IMR-90 (cell line): Measurements from ENCODE around the gene RNF141. TPM values are rescaled to one million over a fixed set of nuclear protein-coding genes. Genes with fewer than 3 reads are reported as not detected.

ENCODE experiments used
- ATAC-seq: fragments of 200-7000 bp; cut with Tn5 transposase; 2 replicates; pipeline ENCODE4 v1.9.1; 2020; ENCODE audit warnings: low read depth, mild to moderate bottlenecking, moderate library complexity
- BruUV-seq: library from RNA; stranded (reverse); fragments of 400-500 nt; replicated peaks from 2 replicates; lab custom pipeline; 2021; lab: Mats Ljungman, UMichigan
- CTCF ChIA-PET: fragments of 300-600 bp; formaldehyde crosslinking; extraction: SDS; loops from one replicate; lab custom pipeline; 2021; ENCODE audit warnings: antibody characterized with exemption; lab: Yijun Ruan, JAX
- POLR2A ChIA-PET: fragments of 300-600 bp; sonication (Branson Sonifier 250); formaldehyde crosslinking; loops from one replicate; lab custom pipeline; 2022; ENCODE audit warnings: antibody characterized with exemption; ENCODE audit not compliant: unreplicated experiment; lab: Charles Lee
- DNase-seq: peaks from one replicate; pipeline ENCODE4 v3.0.0; 2013
- H2AFZ ChIP-seq: replicated peaks from 2 replicates; pipeline ENCODE3; 2013; ENCODE audit warnings: low read length, mild to moderate bottlenecking; ENCODE audit not compliant: poor library complexity
- H2AK5ac ChIP-seq: 2 replicates; pipeline ENCODE4 v1.6.1; 2013; ENCODE audit warnings: low read depth, low read length, inconsistent platforms
- H2AK9ac ChIP-seq: replicated peaks from 2 replicates; pipeline ENCODE3; 2013; ENCODE audit warnings: mild to moderate bottlenecking, low read depth, low read length, moderate library complexity; ENCODE audit not compliant: poor library complexity
- H2BK120ac ChIP-seq: 2 replicates; pipeline ENCODE4 v1.6.1; 2013; ENCODE audit warnings: low read depth, low read length, inconsistent platforms
- H2BK15ac ChIP-seq: 3 replicates; pipeline ENCODE4 v1.6.1; 2013; ENCODE audit warnings: low read depth, low read length, inconsistent platforms
- H2BK20ac ChIP-seq: 2 replicates; pipeline ENCODE4 v1.6.1; 2013; ENCODE audit warnings: low read depth, mild to moderate bottlenecking, inconsistent platforms, low read length, moderate library complexity
- H2BK5ac ChIP-seq: 2 replicates; pipeline ENCODE4 v1.6.1; 2013; ENCODE audit warnings: mild to moderate bottlenecking, low read depth, low read length, inconsistent platforms; ENCODE audit not compliant: poor library complexity, severe bottlenecking
- H3K14ac ChIP-seq: replicated peaks from 2 replicates; pipeline ENCODE4 v1.6.1; 2013; ENCODE audit warnings: low read depth, low read length, inconsistent platforms
- H3K18ac ChIP-seq: 2 replicates; pipeline ENCODE4 v1.6.1; 2013; ENCODE audit warnings: low read depth, low read length, control low read depth
- H3K23ac ChIP-seq: 2 replicates; pipeline ENCODE4 v1.6.1; 2013; ENCODE audit warnings: low read depth, low read length, inconsistent platforms
- H3K27ac ChIP-seq: 2 replicates; pipeline ENCODE4 v1.5.1; 2013; ENCODE audit warnings: mild to moderate bottlenecking, control low read depth, low read length; ENCODE audit not compliant: insufficient read depth
- H3K27me3 ChIP-seq: 2 replicates; pipeline ENCODE4 v1.6.1; 2013; ENCODE audit warnings: low read length; ENCODE audit not compliant: control insufficient read depth, insufficient read depth
- H3K36me3 ChIP-seq: 2 replicates; pipeline ENCODE4 v1.6.1; 2013; ENCODE audit warnings: low read length, mixed read lengths; ENCODE audit not compliant: control insufficient read depth, insufficient read depth
- H3K4ac ChIP-seq: 2 replicates; pipeline ENCODE4 v1.6.1; 2013; ENCODE audit warnings: low read depth, low read length, inconsistent platforms
- H3K4me1 ChIP-seq: 2 replicates; pipeline ENCODE4 v1.6.1; 2013; ENCODE audit warnings: low read length, mixed read lengths; ENCODE audit not compliant: control insufficient read depth, insufficient read depth
- H3K4me2 ChIP-seq: 2 replicates; pipeline ENCODE4 v1.6.1; 2013; ENCODE audit warnings: low read depth, mild to moderate bottlenecking, control low read depth, low read length, moderate library complexity
- H3K4me3 ChIP-seq: 2 replicates; pipeline ENCODE4 v1.5.1; 2013; ENCODE audit warnings: low read depth, mild to moderate bottlenecking, control low read depth, low read length, moderate library complexity; ENCODE audit not compliant: insufficient read depth
- H3K56ac ChIP-seq: 2 replicates; pipeline ENCODE4 v1.6.1; 2013; ENCODE audit warnings: low read length, inconsistent platforms; ENCODE audit not compliant: insufficient read depth; ENCODE audit errors: extremely low read depth
- H3K79me1 ChIP-seq, 2 experiments: 2 replicates each; pipeline ENCODE4 v1.6.1; 2013; ENCODE audit warnings: low read length in 2 of 2, inconsistent platforms in 1 of 2, low read depth in 1 of 2
- H3K9ac ChIP-seq: 2 replicates; pipeline ENCODE4 v1.6.1; 2013; ENCODE audit warnings: low read depth, low read length, control low read depth
- H3K9me1 ChIP-seq: 2 replicates; pipeline ENCODE4 v1.6.1; 2013; ENCODE audit warnings: low read length, inconsistent platforms; ENCODE audit not compliant: insufficient read depth
- H3K9me3 ChIP-seq: 2 replicates; pipeline ENCODE4 v1.6.1; 2013; ENCODE audit warnings: low read length; ENCODE audit not compliant: control insufficient read depth, insufficient read depth
- H4K20me1 ChIP-seq: 2 replicates; pipeline ENCODE4 v1.6.1; 2013; ENCODE audit warnings: low read length, inconsistent platforms; ENCODE audit not compliant: insufficient read depth
- H4K5ac ChIP-seq: 2 replicates; pipeline ENCODE4 v1.6.1; 2013; ENCODE audit warnings: mild to moderate bottlenecking, low read depth, low read length, control low read depth
- H4K8ac ChIP-seq, 2 experiments: 2 replicates each; pipeline ENCODE4 v1.6.1; 2013; ENCODE audit warnings: low read depth in 2 of 2, low read length in 2 of 2, control low read depth in 1 of 2, inconsistent platforms in 1 of 2
- H4K91ac ChIP-seq: 2 replicates; pipeline ENCODE4 v1.6.1; 2013; ENCODE audit warnings: low read depth, low read length, inconsistent platforms; ENCODE audit not compliant: insufficient read depth
- CEBPB ChIP-seq: IDR thresholded peaks from 2 replicates; pipeline ENCODE4 v1.6.1; 2012; ENCODE audit warnings: low read depth, low read length, improper control_type of control experiment
- CHD1 ChIP-seq: IDR thresholded peaks from 2 replicates; pipeline ENCODE4 v1.6.1; 2012; ENCODE audit warnings: low read depth, low read length, improper control_type of control experiment
- FOS ChIP-seq: fragments of 150-350 bp; IDR thresholded peaks from 2 replicates; pipeline ENCODE4 v1.6.1; 2016; ENCODE audit warnings: low read depth, low read length
- POLR2A ChIP-seq: IDR thresholded peaks from 2 replicates; pipeline ENCODE4 v1.6.1; 2012; ENCODE audit warnings: mild to moderate bottlenecking, low read depth, low read length
- RAD21 ChIP-seq: IDR thresholded peaks from 2 replicates; pipeline ENCODE4 v1.6.1; 2012; ENCODE audit warnings: low read length, improper control_type of control experiment
- RFX5 ChIP-seq: IDR thresholded peaks from 2 replicates; pipeline ENCODE4 v1.8.0; 2012; ENCODE audit warnings: low read depth, mild to moderate bottlenecking, low read length, moderate library complexity
- WGBS, 2 experiments: methylation state at CpG; one replicate each; pipeline versions ENCODE4 v1.1.5 to v1.1.7; 2013; ENCODE audit warnings: missing lambda C conversion rate in 2 of 2; ENCODE audit not compliant: insufficient read length in 1 of 2; ENCODE audit errors: extremely low coverage in 2 of 2; 5-methylcytosine and 5-hydroxymethylcytosine counted together
- dilution Hi-C: fragments of 300-500 bp; cut with HindIII; formaldehyde crosslinking; loops from one replicate; pipeline ENCODE4 v1.14.3; 2018; ENCODE audit warnings: low sequenced_read_pairs; ENCODE audit not compliant: unreplicated experiment
- in situ Hi-C: fragments of 300-500 bp; cut with MboI; formaldehyde crosslinking; loops from 3 replicates; pipeline ENCODE4 v1.14.3; 2019; ENCODE audit warnings: low sequenced_read_pairs, inconsistent platforms, mixed read lengths
- intact Hi-C: fragments of 100-400 bp; cut with micrococcal nuclease; formaldehyde crosslinking; loops from 2 replicates; pipeline ENCODE4 v1.10.0; 2022
- polyA plus RNA-seq, 3 experiments: library from polyadenylated mRNA; depleted of rRNA; stranded (reverse); fragments of >200 nt; gene quantifications; 2 replicates each; pipeline ENCODE4 v1.2.3, GENCODE V29; 2012; ENCODE audit warnings: low replicate concordance in 1 of 3
- total RNA-seq: library from RNA; depleted of rRNA; stranded (reverse); fragments of >200 nt; gene quantifications from 2 replicates; pipeline ENCODE4 v1.2.3, GENCODE V29; 2012
- TF ChIP-seq, protein P1 (sequence below): conservative IDR thresholded peaks from 2 replicates; pipeline ENCODE4 v1.5.1; 2012; ENCODE audit warnings: mild to moderate bottlenecking, low read depth, low read length, improper control_type of control experiment

Gene RNF141
- total and polyA plus RNA-seq, 2 of the 4 experiments (the other 2 are of a cell fraction), result 13.8 to 18.6 TPM

DNA sequence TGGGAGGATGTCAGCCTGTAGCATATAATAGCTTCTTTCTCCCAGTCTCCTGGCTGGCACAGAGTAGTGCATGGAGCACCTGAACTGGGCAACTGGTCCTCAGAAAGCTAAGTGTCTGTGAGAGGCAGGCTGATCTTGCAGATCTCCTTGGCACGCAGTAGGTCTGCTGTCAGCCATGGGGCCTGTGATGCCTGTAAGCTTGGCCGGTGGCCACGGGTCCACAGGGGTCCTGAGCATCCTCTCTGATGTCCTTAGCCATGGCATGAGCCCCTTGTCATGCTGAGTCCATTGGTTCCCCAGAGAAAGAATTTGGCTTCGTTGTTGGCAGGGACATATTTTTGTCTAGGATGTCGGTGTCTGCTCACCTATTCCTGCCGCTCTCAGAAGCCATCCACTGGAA lies 61.0 kb downstream of the RNF141 start:
- CTCF ChIA-PET, result no interaction called here
- no peaks in the 10 kb centered on the region for H3K9me3 ChIP-seq
- no peak overlapping the region for H2BK120ac ChIP-seq
- H4K91ac ChIP-seq, result no peak overlapping the region
- no peak overlapping the region for H2BK20ac ChIP-seq
- DNase-seq (no peak), ATAC-seq (no peak)
- peaks cover 13% of the 10 kb centered on the region; the same call in 1 of the 2 replicates for H4K20me1 ChIP-seq
- H2AK5ac ChIP-seq, result no peak overlapping the region; the same call in 1 of the 2 replicates
- intact Hi-C loops, result no loop called here
- no peak overlapping the region for H2BK5ac ChIP-seq
- H2AK9ac ChIP-seq, result no peak overlapping the region
- peaks cover 8% of the 10 kb centered on the region for H3K4me1 ChIP-seq
- H3K18ac ChIP-seq, result no peak overlapping the region
- TF ChIP-seq CEBPB (no peak), CHD1 (no peak), RAD21 (no peak), RFX5 (no peak), POLR2A (no peak), FOS (no peak)
- TF ChIP-seq, protein P1, sequence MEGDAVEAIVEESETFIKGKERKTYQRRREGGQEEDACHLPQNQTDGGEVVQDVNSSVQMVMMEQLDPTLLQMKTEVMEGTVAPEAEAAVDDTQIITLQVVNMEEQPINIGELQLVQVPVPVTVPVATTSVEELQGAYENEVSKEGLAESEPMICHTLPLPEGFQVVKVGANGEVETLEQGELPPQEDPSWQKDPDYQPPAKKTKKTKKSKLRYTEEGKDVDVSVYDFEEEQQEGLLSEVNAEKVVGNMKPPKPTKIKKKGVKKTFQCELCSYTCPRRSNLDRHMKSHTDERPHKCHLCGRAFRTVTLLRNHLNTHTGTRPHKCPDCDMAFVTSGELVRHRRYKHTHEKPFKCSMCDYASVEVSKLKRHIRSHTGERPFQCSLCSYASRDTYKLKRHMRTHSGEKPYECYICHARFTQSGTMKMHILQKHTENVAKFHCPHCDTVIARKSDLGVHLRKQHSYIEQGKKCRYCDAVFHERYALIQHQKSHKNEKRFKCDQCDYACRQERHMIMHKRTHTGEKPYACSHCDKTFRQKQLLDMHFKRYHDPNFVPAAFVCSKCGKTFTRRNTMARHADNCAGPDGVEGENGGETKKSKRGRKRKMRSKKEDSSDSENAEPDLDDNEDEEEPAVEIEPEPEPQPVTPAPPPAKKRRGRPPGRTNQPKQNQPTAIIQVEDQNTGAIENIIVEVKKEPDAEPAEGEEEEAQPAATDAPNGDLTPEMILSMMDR, result no peak
- peaks cover 21% of the 10 kb centered on the region for H3K9me1 ChIP-seq
- POLR2A ChIA-PET, result no interaction called here
- no peaks in the 10 kb centered on the region for H3K27me3 ChIP-seq
- no peak overlapping the region for H3K4ac ChIP-seq
- no peak overlapping the region for H2AFZ ChIP-seq
- H3K23ac ChIP-seq, result no peak overlapping the region
- no peak overlapping the region for H3K27ac ChIP-seq
- no peak overlapping the region for H4K8ac ChIP-seq
- H3K36me3 ChIP-seq, result peaks cover 37% of the 10 kb centered on the region
- H3K4me2 ChIP-seq, result no peak overlapping the region
- H3K4me3 ChIP-seq, result no peak overlapping the region
- no peak overlapping the region for H4K5ac ChIP-seq
- H2BK15ac ChIP-seq, result no peak overlapping the region
- no peak overlapping the region for H3K9ac ChIP-seq
- 100% methylated on average over 3 of the region's 6 CpGs; no CpG with 5 or more reads in 1 of the 2 experiments for WGBS, 2 experiments
- BruUV-seq, result no TSS peak
- H3K14ac ChIP-seq, result no peak overlapping the region
- dilution Hi-C loops, result no loop called here
- in situ Hi-C loops, result no loop called here
- no peak overlapping the region for H3K56ac ChIP-seq
- H3K79me1 ChIP-seq, result peaks cover 14 to 68% of the 10 kb centered on the region in 2 experiments
